22Rv1 (cell line): ENCODE results near the gene SASH3.

ENCODE experiments used
- CTCF ChIP-seq: fragments of 450-650 bp; IDR thresholded peaks from 2 replicates; pipeline ENCODE4 v1.5.1; 2017; ENCODE audit warnings: mild to moderate bottlenecking
- ZFX ChIP-seq: fragments of 450-650 bp; IDR thresholded peaks from 2 replicates; pipeline ENCODE4 v1.6.1; 2017; ENCODE audit warnings: antibody characterized with exemption, borderline replicate concordance

GRCh38 chrX:129768186-129768585 is 11.6 kb upstream of the SASH3 start:
- TF ChIP-seq CTCF (no peak), ZFX (no peak)
